GM18861 (cell line): ENCODE results near the gene LHCGR.
A peak's percentile ranks its signal among the peaks of the same experiment; 100 is the strongest.

Experiments
- ATAC-seq: cut with Tn5 transposase; IDR thresholded peaks from one replicate; pipeline ENCODE4 v1.9.1; 2021; ENCODE audit not compliant: unreplicated experiment

Gene LHCGR

GRCh38 chr2:48755473-48755872 lies at the start of gene LHCGR:
LHCGR (minus strand) TSS chr2:48755724; CDS start chr2:48755671, 53 bp downstream.
- no peak for ATAC-seq

GRCh38 chr2:48799601-48800000 lies 44.1 kb upstream of the LHCGR start:
- no peak for ATAC-seq

GRCh38 chr2:48795065-48795464 lies 39.5 kb upstream of the LHCGR start:
- ATAC-seq, result no peak

- ATAC-seq, result no peak
Measured at GRCh38 chr2:48793671-48794070, 38.1 kb upstream of the LHCGR start.

GRCh38 chr2:48792030-48792429 lies 36.5 kb upstream of the LHCGR start:
- no peak for ATAC-seq

- no peak for ATAC-seq
Measured at GRCh38 chr2:48790407-48791170, 35.1 kb upstream of the LHCGR start.

- no peak for ATAC-seq
Measured at GRCh38 chr2:48787580-48787979, 32.1 kb upstream of the LHCGR start.

- no peak for ATAC-seq
Measured at GRCh38 chr2:48781366-48781765, 25.8 kb upstream of the LHCGR start.

GRCh38 chr2:48779019-48779716 lies 23.6 kb upstream of the LHCGR start:
- ATAC-seq, result no peak

- ATAC-seq, result no peak
Measured at GRCh38 chr2:48774251-48774650, 18.7 kb upstream of the LHCGR start.

- ATAC-seq, result no peak
Measured at GRCh38 chr2:48771241-48772014, 15.9 kb upstream of the LHCGR start.

- ATAC-seq, result no peak
Measured at GRCh38 chr2:48770181-48770580, 14.7 kb upstream of the LHCGR start.

- no peak for ATAC-seq
Measured at GRCh38 chr2:48768669-48769068, 13.1 kb upstream of the LHCGR start.

GRCh38 chr2:48767330-48767729 lies 11.8 kb upstream of the LHCGR start:
- no peak for ATAC-seq

GRCh38 chr2:48760826-48761225 lies 5.3 kb upstream of the LHCGR start:
- ATAC-seq, result no peak

GRCh38 chr2:48759682-48760081 lies 4.2 kb upstream of the LHCGR start:
- ATAC-seq, result no peak

- ATAC-seq, result peak; percentile 56
Measured at GRCh38 chr2:48756289-48756688, 765 bp upstream of the LHCGR start.

- ATAC-seq, result no peak
Measured at GRCh38 chr2:48754874-48755273, 650 bp downstream of the LHCGR start.

- peak; percentile 32 for ATAC-seq
Measured at GRCh38 chr2:48753228-48753627, 2.3 kb downstream of the LHCGR start.

GRCh38 chr2:48750128-48750739 lies 5.3 kb downstream of the LHCGR start:
- ATAC-seq, result peak; percentile 77
